Astrocyte (in vitro differentiated cells and primary cell): Measurements from ENCODE around the gene VSIG4. TPM values are rescaled to one million over a fixed set of nuclear protein-coding genes. Genes with fewer than 3 reads are reported as not detected.

ENCODE experiments used
- DNase-seq: peaks from one replicate; pipeline ENCODE4 v3.0.0-alpha.2; 2010; ENCODE audit warnings: low read depth
- FAIRE-seq: peaks from 2 replicates; lab custom pipeline; 2011; peaks lifted over from hg19 to GRCh38; lab: Jason Lieb, UNC
- H2AFZ ChIP-seq: 2 replicates; pipeline ENCODE4 v1.6.0; 2012; ENCODE audit warnings: low read depth, low read length, inconsistent platforms
- H3K27ac ChIP-seq: 2 replicates; pipeline ENCODE4 v1.5.1; 2011; ENCODE audit warnings: low read depth, low read length, inconsistent platforms
- H3K27me3 ChIP-seq: 2 replicates; pipeline ENCODE4 v1.6.0; 2011; ENCODE audit warnings: low read length, inconsistent platforms; ENCODE audit not compliant: insufficient read depth
- H3K36me3 ChIP-seq: 2 replicates; pipeline ENCODE4 v1.5.1; 2011; ENCODE audit warnings: low read length, inconsistent platforms; ENCODE audit not compliant: insufficient read depth
- H3K4me1 ChIP-seq: 2 replicates; pipeline ENCODE4 v1.5.1; 2011; ENCODE audit warnings: low read length, inconsistent platforms; ENCODE audit not compliant: insufficient read depth
- H3K4me2 ChIP-seq: 2 replicates; pipeline ENCODE4 v1.6.0; 2012; ENCODE audit warnings: low read length, inconsistent platforms
- H3K4me3 ChIP-seq: 2 replicates; pipeline ENCODE4 v1.5.1; 2011; ENCODE audit warnings: low read depth, mild to moderate bottlenecking, low read length, inconsistent platforms; ENCODE audit not compliant: insufficient read depth
- H3K79me2 ChIP-seq: 2 replicates; pipeline ENCODE4 v1.6.0; 2012; ENCODE audit warnings: mild to moderate bottlenecking, low read length, inconsistent platforms; ENCODE audit not compliant: insufficient read depth
- H3K9ac ChIP-seq: 2 replicates; pipeline ENCODE4 v1.6.0; 2012; ENCODE audit warnings: mild to moderate bottlenecking, low read length, inconsistent platforms
- H3K9me3 ChIP-seq: 2 replicates; pipeline ENCODE4 v1.5.1; 2012; ENCODE audit warnings: low read depth, mild to moderate bottlenecking, low read length, inconsistent platforms; ENCODE audit not compliant: insufficient read depth
- H4K20me1 ChIP-seq: 2 replicates; pipeline ENCODE4 v1.6.0; 2012; ENCODE audit warnings: low read length, inconsistent platforms; ENCODE audit not compliant: insufficient read depth
- H3K27ac Mint-ChIP-seq: one replicate; pipeline ENCODE4 v1.8.0; 2021; ENCODE audit warnings: mild to moderate bottlenecking, mixed read lengths; ENCODE audit not compliant: unreplicated experiment
- H3K27me3 Mint-ChIP-seq: one replicate; pipeline ENCODE4 v1.8.0; 2021; ENCODE audit warnings: low read depth, mixed read lengths; ENCODE audit not compliant: unreplicated experiment
- H3K36me3 Mint-ChIP-seq: one replicate; pipeline ENCODE4 v1.8.0; 2021; ENCODE audit warnings: low read depth, mixed read lengths; ENCODE audit not compliant: unreplicated experiment
- H3K4me1 Mint-ChIP-seq: one replicate; pipeline ENCODE4 v1.8.0; 2021; ENCODE audit warnings: low read depth, mixed read lengths; ENCODE audit not compliant: unreplicated experiment
- H3K4me3 Mint-ChIP-seq: one replicate; pipeline ENCODE4 v1.8.0; 2021; ENCODE audit warnings: mild to moderate bottlenecking, moderate library complexity, mixed read lengths; ENCODE audit not compliant: unreplicated experiment
- H3K9me3 Mint-ChIP-seq: one replicate; pipeline ENCODE4 v1.8.0; 2021; ENCODE audit warnings: mild to moderate bottlenecking, mixed read lengths; ENCODE audit not compliant: unreplicated experiment
- EZH2 ChIP-seq: IDR thresholded peaks from 2 replicates; pipeline ENCODE4 v1.6.1; 2012; ENCODE audit warnings: mild to moderate bottlenecking, low read length, inconsistent platforms; ENCODE audit not compliant: insufficient read depth
- total RNA-seq: library from RNA; stranded (reverse); gene quantifications from 2 replicates; pipeline ENCODE4 v1.2.1, GENCODE V29; 2021
- TF ChIP-seq, protein P1 (sequence below): IDR thresholded peaks from 2 replicates; pipeline ENCODE4 v1.5.1; 2011; ENCODE audit warnings: low read depth, mild to moderate bottlenecking, inconsistent platforms, low read length, moderate library complexity; ENCODE audit not compliant: insufficient read depth

Gene VSIG4
- total RNA-seq, 1 donor from 2014 or later = not detected

DNA sequence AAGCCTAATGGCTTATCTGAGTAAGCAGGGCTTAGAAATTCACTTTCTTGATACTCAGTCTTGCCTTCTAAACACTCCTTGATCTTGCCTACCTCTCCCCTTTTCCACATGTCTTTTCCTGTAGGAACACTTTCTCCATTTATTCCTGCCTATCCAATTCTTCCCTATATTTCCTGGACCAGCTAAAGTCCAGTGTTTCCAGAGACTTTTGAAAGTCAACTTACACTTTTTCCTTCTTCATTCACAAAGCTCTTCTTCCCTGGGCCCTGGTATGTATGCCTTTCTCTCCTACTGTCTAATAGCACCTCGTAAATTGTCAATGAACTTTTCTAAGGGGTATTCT lies 20.6 kb downstream of the VSIG4 start:
- Histone ChIP-seq H3K27ac (no peak overlapping the region), H3K4me3 (no peak overlapping the region), H3K4me1 (no peaks in the 10 kb centered on the region)

DNA sequence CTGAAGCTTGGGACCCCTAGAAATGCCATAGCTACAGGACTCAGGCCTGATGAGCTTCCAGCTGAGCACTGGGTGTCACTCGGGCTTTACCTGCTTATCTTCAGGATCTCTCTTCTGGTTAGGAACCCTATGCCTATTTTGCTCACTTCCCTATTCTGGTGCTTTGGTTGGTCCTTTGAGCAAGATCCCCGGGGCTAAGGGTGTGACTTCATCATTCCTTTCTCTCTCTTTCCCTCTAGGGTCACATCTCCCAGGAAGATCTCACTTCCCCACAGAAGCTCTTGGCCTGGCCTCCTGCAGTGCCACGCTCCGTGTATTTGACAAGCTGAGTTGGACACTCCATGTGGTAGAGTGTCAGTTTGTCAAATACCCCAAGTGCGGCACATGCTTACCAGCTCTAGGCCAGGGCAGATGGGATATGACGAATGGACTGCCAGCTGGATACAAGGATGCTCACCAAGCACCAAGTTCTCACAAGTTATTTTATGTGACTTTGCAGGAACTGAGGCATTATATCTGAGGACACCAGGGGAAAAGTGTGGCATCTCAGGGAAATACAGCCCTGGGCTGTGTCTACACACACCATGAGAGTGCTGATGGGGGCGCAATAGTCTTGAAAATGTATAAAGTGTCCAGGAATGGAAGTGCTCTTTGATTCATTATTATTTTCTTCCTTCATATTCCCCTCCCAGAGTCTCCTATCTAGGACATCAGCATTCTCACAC lies 21.1 kb downstream of the VSIG4 start:
- Mint-ChIP-seq H3K4me1 (no peaks in the 10 kb centered on the region), H3K27me3 (no peaks in the 10 kb centered on the region), H3K36me3 (no peaks in the 10 kb centered on the region), H3K4me3 (no peak overlapping the region), H3K9me3 (no peaks in the 10 kb centered on the region), H3K27ac (no peak overlapping the region)
- no peaks in the 10 kb centered on the region for H3K9me3 ChIP-seq
- H3K4me3 ChIP-seq = no peak overlapping the region
- no peak overlapping the region for H3K27ac ChIP-seq
- no peak overlapping the region for H3K9ac ChIP-seq
- no peaks in the 10 kb centered on the region for H4K20me1 ChIP-seq
- no peak overlapping the region for H3K4me2 ChIP-seq
- TF ChIP-seq, protein P1, sequence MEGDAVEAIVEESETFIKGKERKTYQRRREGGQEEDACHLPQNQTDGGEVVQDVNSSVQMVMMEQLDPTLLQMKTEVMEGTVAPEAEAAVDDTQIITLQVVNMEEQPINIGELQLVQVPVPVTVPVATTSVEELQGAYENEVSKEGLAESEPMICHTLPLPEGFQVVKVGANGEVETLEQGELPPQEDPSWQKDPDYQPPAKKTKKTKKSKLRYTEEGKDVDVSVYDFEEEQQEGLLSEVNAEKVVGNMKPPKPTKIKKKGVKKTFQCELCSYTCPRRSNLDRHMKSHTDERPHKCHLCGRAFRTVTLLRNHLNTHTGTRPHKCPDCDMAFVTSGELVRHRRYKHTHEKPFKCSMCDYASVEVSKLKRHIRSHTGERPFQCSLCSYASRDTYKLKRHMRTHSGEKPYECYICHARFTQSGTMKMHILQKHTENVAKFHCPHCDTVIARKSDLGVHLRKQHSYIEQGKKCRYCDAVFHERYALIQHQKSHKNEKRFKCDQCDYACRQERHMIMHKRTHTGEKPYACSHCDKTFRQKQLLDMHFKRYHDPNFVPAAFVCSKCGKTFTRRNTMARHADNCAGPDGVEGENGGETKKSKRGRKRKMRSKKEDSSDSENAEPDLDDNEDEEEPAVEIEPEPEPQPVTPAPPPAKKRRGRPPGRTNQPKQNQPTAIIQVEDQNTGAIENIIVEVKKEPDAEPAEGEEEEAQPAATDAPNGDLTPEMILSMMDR = no peak
- no peak for TF ChIP-seq EZH2
- no peak overlapping the region for H2AFZ ChIP-seq
- FAIRE-seq (peak; percentile 17), DNase-seq (no peak)
- no peaks in the 10 kb centered on the region for H3K79me2 ChIP-seq
- H3K4me1 ChIP-seq = no peaks in the 10 kb centered on the region
- H3K36me3 ChIP-seq = no peaks in the 10 kb centered on the region
- H3K27me3 ChIP-seq = no peaks in the 10 kb centered on the region

More for the DNA sequence above, 20.6 kb downstream of the VSIG4 start:
- no peaks in the 10 kb centered on the region for H3K9me3 Mint-ChIP-seq
- no peak overlapping the region for H3K27ac Mint-ChIP-seq
- no peak overlapping the region for H2AFZ ChIP-seq
- H3K27me3 ChIP-seq = no peaks in the 10 kb centered on the region
- H3K4me2 ChIP-seq = no peak overlapping the region
- no peak for DNase-seq
- H3K9ac ChIP-seq = no peak overlapping the region
- FAIRE-seq = no peak
- H3K27me3 Mint-ChIP-seq = no peaks in the 10 kb centered on the region
- TF ChIP-seq EZH2 = no peak
- TF ChIP-seq, protein P1 = no peak
- no peaks in the 10 kb centered on the region for H3K79me2 ChIP-seq
- no peaks in the 10 kb centered on the region for H3K36me3 ChIP-seq
- H4K20me1 ChIP-seq = no peaks in the 10 kb centered on the region
- no peaks in the 10 kb centered on the region for H3K4me1 Mint-ChIP-seq
- H3K9me3 ChIP-seq = no peaks in the 10 kb centered on the region
- H3K36me3 Mint-ChIP-seq = no peaks in the 10 kb centered on the region
- H3K4me3 Mint-ChIP-seq = no peak overlapping the region

DNA sequence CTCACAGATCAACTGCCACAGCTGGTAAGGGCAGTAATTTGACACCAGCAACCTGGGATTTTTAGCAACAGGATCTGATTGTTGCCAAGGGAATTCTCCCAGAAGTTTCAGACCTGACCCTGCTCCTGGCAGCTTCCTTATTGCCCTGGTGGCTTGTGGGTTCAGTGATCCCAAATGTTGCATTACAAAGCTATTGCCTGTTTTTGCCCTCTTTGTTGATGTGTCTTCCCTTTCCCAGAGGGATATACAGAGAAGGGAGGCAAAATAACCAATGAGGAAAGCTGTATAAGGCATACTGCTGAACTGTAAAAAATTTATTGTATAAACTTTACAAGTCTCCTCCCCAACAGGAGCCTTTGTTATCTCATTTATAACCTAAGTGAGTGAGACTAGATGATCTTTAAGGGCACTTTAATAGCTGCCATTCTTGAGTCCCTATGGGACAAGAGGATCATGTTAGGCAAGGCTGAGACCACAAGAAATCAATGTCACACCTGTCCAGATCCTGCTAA lies 22.2 kb downstream of the VSIG4 start:
- no peak overlapping the region for H3K9ac ChIP-seq
- no peak overlapping the region for H3K27ac Mint-ChIP-seq
- TF ChIP-seq, protein P1 = no peak
- TF ChIP-seq EZH2 = no peak
- no peak overlapping the region for H2AFZ ChIP-seq
- DNase-seq (no peak), FAIRE-seq (peak; percentile 62)
- no peak overlapping the region for H3K4me2 ChIP-seq
- H3K27ac ChIP-seq = no peak overlapping the region
- no peaks in the 10 kb centered on the region for H3K9me3 Mint-ChIP-seq
- H3K36me3 Mint-ChIP-seq = no peaks in the 10 kb centered on the region
- H3K36me3 ChIP-seq = no peaks in the 10 kb centered on the region
- no peaks in the 10 kb centered on the region for H4K20me1 ChIP-seq
- no peaks in the 10 kb centered on the region for H3K79me2 ChIP-seq
- no peaks in the 10 kb centered on the region for H3K4me1 ChIP-seq
- no peak overlapping the region for H3K4me3 ChIP-seq
- no peaks in the 10 kb centered on the region for H3K27me3 ChIP-seq
- no peaks in the 10 kb centered on the region for H3K9me3 ChIP-seq
- no peaks in the 10 kb centered on the region for H3K27me3 Mint-ChIP-seq
- H3K4me3 Mint-ChIP-seq = no peak overlapping the region
- H3K4me1 Mint-ChIP-seq = no peaks in the 10 kb centered on the region
